Mucosa of descending colon (tissue), 3 donors: Measurements from ENCODE around the gene DHPS. TPM values are rescaled to one million over a fixed set of nuclear protein-coding genes. Genes with fewer than 3 reads are reported as not detected.
A peak's percentile ranks its signal among the peaks of the same experiment; 100 is the strongest.

Source experiments
- ATAC-seq: fragments of 200-7000 bp; cut with Tn5 transposase; one replicate; pipeline ENCODE4 v1.9.1; 2020; ENCODE audit warnings: mild to moderate bottlenecking, moderate library complexity
- DNase-seq, 3 donors: peaks; one replicate each; pipeline ENCODE4 v3.0.0-alpha.2; 2020
- H3K36me3 ChIP-seq: fragments of 200-600 bp; one replicate; pipeline ENCODE4 v1.8.0; 2021; ENCODE audit warnings: low read depth, mild to moderate bottlenecking
- H3K4me1 ChIP-seq: fragments of 200-600 bp; one replicate; pipeline ENCODE4 v1.8.0; 2021; ENCODE audit warnings: low read depth, mild to moderate bottlenecking
- H3K4me3 ChIP-seq: fragments of 200-600 bp; one replicate; pipeline ENCODE4 v1.8.0; 2021; ENCODE audit warnings: mild to moderate bottlenecking
- H3K9me3 ChIP-seq: fragments of 200-600 bp; one replicate; pipeline ENCODE4 v1.8.0; 2021; ENCODE audit warnings: mild to moderate bottlenecking
- intact Hi-C, 2 donors: fragments of 100-400 bp; cut with DNase I in 1 of 2; cut with micrococcal nuclease in 1 of 2; formaldehyde crosslinking; loops; one replicate each; pipeline versions ENCODE4 v1.11.0 to v1.11.1; 2022; cut with DNase I, micrococcal nuclease
- total RNA-seq, 3 donors: library from RNA; stranded (reverse); fragmentation: NEBNext Ultra II Directional in 2 of 3; extraction: Animal tissue kit (Norgen Biotek cat#: 25700) in 2 of 3; gene quantifications; one replicate each; pipeline versions ENCODE4 v1.2.1 to v1.2.4, GENCODE V29; 2021 to 2023
- TF ChIP-seq, protein P1 (sequence below): fragments of 200-600 bp; IDR thresholded peaks from one replicate; pipeline ENCODE4 v1.8.0; 2022; ENCODE audit warnings: antibody characterized with exemption, mild to moderate bottlenecking
- donor health status: DM: no; HTN: no; CAD: no; lungs with moderate emphysema.
- donor health status: DM: no; HTN: no; CAD: no.
- donor health status: DM: no; HTN: yes; CAD: no.

Gene DHPS
- total RNA-seq, 3 donors from 2014 or later, result 71.4 to 91.4 (median 88.9) TPM

DNA sequence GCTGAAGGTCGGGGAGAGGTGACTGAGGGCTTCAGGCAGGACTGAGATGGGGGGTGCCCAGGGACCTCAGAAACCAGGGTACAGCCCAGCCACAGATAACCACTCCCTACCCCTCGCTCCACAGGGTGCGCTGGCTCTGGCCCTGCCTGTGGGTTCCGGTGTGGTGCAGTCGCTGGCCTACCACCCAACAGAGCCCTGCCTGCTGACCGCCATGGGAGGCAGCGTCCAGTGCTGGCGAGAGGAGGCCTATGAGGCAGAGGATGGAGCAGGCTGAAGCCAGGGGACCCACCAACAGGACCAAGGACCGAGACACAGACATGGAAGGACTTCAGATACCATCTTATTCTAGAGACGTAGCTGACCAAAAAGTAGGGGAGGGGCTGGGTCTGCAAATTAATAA, 6.3 kb downstream of the DHPS start:
- Histone ChIP-seq H3K36me3 (peaks cover 7% of the 10 kb centered on the region), H3K4me3 (no peak overlapping the region), H3K9me3 (no peaks in the 10 kb centered on the region), H3K4me1 (peaks cover 9% of the 10 kb centered on the region)
- no peak for DNase-seq
- intact Hi-C loops, result loop anchor here in 1 of 2 donors (10.0 kb wide), 1 partner anchor 101 kb away; no protein-coding TSS in a partner anchor
- TF ChIP-seq, protein P1, sequence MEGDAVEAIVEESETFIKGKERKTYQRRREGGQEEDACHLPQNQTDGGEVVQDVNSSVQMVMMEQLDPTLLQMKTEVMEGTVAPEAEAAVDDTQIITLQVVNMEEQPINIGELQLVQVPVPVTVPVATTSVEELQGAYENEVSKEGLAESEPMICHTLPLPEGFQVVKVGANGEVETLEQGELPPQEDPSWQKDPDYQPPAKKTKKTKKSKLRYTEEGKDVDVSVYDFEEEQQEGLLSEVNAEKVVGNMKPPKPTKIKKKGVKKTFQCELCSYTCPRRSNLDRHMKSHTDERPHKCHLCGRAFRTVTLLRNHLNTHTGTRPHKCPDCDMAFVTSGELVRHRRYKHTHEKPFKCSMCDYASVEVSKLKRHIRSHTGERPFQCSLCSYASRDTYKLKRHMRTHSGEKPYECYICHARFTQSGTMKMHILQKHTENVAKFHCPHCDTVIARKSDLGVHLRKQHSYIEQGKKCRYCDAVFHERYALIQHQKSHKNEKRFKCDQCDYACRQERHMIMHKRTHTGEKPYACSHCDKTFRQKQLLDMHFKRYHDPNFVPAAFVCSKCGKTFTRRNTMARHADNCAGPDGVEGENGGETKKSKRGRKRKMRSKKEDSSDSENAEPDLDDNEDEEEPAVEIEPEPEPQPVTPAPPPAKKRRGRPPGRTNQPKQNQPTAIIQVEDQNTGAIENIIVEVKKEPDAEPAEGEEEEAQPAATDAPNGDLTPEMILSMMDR, result no peak
- no peak for ATAC-seq

DNA sequence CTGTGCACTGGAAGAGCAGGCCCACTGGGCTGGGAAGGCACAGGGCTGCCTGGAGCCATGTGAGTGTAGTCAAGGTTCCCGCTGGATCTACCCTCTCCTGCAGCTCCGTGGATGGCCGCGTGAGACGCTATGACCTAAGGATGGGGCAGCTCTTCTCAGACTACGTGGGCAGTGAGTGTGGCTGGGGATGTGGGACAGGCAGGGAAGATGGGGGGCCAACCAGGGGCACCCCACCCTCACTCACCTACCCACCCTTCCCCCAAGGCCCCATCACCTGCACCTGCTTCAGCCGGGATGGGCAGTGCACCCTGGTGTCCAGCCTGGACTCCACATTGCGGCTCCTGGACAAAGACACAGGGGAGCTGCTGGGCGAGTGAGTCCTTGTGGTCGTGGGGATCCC, 8.9 kb downstream of the DHPS start:
- ATAC-seq (no peak), DNase-seq (no peak)
- intact Hi-C loops, result loop anchor here in 1 of 2 donors (10.0 kb wide), 1 partner anchor 98 kb away; no protein-coding TSS in a partner anchor
- peaks cover 7% of the 10 kb centered on the region for H3K36me3 ChIP-seq
- H3K4me1 ChIP-seq, result peaks cover 22% of the 10 kb centered on the region
- no peak overlapping the region for H3K4me3 ChIP-seq
- no peaks in the 10 kb centered on the region for H3K9me3 ChIP-seq
- TF ChIP-seq, protein P1, result no peak

DNA sequence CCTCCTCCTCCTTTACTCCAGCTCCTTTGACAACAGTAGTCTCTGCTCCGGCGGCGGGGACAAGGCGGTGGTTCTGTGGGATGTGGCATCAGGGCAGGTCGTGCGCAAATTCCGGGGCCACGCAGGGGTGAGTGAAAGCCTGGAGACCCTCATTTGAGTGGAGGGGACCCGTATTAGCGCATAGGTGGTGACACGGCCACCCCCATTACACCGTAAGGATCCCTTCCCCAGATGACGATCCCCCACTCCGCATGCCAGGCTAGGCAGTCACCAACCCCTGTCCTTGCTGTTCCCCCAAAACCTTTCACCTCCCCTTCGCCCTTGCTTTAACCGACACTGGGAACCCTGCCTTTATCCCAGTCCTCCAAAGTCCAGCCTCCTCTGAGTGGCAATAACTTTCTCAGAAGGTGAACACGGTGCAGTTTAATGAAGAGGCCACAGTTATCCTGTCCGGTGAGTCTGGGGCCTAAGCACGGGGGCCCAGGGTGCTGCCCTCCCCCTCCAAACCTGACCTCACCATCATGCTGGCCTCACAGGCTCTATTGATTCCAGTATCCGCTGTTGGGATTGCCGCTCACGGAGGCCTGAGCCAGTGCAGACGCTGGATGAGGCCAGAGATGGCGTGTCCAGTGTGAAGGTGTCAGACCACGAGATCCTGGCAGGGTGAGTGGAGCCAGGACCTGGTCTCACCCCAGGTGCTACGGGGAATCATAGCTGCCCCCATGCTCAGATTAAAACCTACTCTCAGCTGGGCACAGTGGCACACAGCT, 11.3 kb downstream of the DHPS start:
- intact Hi-C loops, result loop anchor here in 1 of 2 donors (10.0 kb wide), 1 partner anchor 96 kb away; no protein-coding TSS in a partner anchor
- Histone ChIP-seq H3K9me3 (no peaks in the 10 kb centered on the region), H3K4me3 (peak overlapping the region; percentile 77), H3K36me3 (peaks cover under 1% of the 10 kb centered on the region), H3K4me1 (peaks cover 33% of the 10 kb centered on the region)
- TF ChIP-seq, protein P1, result no peak
- DNase-seq (no peak), ATAC-seq (no peak)

DNA sequence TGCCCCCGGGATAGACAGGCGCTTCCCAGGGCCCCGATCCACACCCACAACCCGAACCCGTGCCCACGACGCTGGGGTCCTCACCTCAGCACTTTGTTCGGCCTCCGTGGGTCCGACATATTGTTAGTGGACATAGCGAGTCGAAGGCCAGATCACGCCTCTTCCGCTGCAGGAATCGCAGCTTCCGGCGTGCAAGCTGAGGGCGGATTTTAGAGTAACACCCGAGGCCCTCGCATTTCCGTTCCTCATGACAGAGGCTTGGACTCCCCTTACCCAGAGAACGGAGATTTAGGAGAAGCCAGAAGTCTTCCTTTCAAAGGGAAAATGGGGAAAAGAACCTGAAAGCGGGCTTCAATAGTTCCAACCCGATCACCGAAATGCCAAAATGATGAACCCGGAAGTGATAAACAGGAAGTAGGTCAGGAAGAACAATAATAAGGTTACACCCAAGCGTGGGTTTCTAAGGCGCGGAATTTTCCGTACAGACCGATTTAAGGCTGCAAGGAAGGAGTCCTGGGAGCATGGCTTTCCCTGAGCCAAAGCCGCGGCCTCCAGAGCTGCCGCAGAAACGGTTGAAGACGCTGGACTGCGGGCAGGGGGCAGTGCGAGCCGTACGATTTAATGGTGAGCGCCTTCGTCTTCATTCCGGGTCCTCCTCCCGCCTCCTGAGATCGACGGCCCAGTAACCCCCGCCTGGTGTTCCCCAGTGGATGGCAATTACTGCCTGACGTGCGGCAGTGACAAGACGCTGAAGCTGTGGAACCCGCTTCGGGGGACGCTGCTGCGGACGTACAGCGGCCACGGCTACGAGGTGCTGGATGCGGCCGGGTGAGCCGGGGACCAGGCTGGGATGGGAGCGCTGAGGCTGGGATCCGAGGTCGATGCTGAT, 12.2 kb downstream of the DHPS start:
- peaks cover 33% of the 10 kb centered on the region for H3K4me1 ChIP-seq
- peak overlapping the region; percentile 77 for H3K4me3 ChIP-seq
- intact Hi-C loops, result loop anchor here in 1 of 2 donors (10.0 kb wide), 1 partner anchor 95 kb away; no protein-coding TSS in a partner anchor
- H3K9me3 ChIP-seq, result no peaks in the 10 kb centered on the region
- TF ChIP-seq, protein P1, result no peak
- DNase-seq (peak; percentile 83 to 87 (median 85)), ATAC-seq (peak; percentile 78)
- H3K36me3 ChIP-seq, result no peaks in the 10 kb centered on the region

DNA sequence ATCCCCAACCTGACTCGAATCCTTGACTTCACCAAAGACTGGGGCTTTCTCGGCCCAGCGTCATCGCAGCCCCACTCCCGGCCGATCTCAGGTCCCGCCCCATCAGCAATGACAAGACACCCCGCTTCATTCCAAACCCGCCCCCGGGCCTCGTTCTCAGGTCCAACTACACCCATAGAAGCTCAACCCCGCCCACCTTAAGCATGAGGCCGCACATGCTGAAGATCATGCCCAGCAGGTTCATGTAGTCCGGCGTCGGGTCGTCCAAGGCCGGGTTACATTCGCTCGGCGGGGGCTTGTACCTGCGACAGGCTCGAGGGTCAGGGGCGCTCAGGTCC, 12.8 kb downstream of the DHPS start:
- TF ChIP-seq, protein P1, result no peak
- Histone ChIP-seq H3K9me3 (no peaks in the 10 kb centered on the region), H3K4me3 (peak overlapping the region; percentile 77), H3K36me3 (no peaks in the 10 kb centered on the region), H3K4me1 (peaks cover 33% of the 10 kb centered on the region)
- ATAC-seq (peak; percentile 10), DNase-seq (peak in 2 of 3 donors; percentile 60 to 80)
- intact Hi-C loops, result no loop called here
